VCaP (cell line): Measurements from ENCODE around the gene PPM1E.

ENCODE experiments used
- H3K27ac ChIP-seq: fragments of 450-650 bp; 2 replicates; pipeline ENCODE4 v1.5.1; 2017
- CTCF ChIP-seq: fragments of 450-650 bp; conservative IDR thresholded peaks from 2 replicates; pipeline ENCODE4 v1.5.1; 2017; ENCODE audit warnings: mild to moderate bottlenecking, moderate library complexity

PPM1E gene

GRCh38 chr17:58991718-58992331 lies 236.2 kb downstream of the PPM1E start:
- no peak overlapping the region for H3K27ac ChIP-seq
- no peak for TF ChIP-seq CTCF

DNA sequence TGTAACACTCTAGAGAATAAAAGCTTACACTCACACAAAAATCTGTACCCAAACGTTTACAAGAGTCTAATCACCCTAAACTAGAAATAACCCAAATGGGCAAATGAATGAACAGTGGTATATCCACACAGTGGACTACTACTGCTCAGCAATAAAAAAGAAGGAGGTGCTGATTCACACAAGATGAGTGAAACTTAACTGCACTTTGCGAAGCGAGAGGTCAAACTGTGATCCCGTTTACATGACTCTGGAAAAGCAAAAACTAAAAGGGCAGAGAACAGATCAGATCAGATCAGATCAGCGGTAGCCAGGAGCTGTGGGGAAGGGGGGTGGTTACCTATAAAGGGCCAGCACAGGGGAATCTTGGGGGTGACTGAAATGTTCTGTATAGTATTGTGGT lies 237.7 kb downstream of the PPM1E start:
- no peak overlapping the region for H3K27ac ChIP-seq

GRCh38 chr17:58995247-58995940 lies 239.7 kb downstream of the PPM1E start:
- no peak overlapping the region for H3K27ac ChIP-seq
- no peak for TF ChIP-seq CTCF

More for the DNA sequence above, 237.7 kb downstream of the PPM1E start:
- no peak for TF ChIP-seq CTCF

- no peak for TF ChIP-seq CTCF
- H3K27ac ChIP-seq, result no peak overlapping the region
Observed at GRCh38 chr17:58996968-58997367, 241.3 kb downstream of the PPM1E start.

DNA sequence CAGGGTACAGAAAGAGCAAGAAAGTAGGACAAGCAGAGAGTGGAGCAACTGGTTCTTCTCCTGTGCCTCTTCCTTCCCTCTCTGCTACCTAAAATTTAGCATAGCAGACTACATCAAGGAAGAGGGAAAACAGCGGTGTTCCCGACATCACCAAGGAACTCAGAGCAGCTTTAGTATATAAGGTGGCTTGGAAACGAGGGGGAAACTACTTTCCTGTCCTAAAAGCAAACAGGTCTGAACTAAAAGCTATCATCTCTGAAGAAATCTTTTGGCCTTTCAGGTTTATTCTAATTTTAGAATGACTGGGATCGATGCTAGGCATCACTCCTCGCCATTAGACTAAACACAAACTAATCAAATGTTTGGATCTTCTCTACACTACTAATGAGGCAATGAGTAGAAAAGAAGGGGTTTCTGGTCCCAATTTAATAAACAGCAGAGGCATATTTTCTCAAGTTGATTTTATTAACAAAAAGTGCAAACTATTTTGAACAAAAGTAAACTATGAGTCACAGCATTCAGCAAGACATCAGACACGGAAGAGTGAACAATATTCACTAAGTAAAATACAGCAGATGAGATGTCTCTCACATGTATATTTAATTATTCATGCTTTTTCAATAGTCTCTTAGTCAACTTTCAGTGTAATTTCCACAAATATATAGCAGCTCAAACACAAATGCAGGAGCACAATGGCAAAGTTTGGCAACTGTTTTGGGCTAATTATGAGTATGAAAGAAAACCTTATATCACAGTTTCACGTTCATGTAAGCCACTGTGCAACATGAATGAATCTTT lies 242.3 kb downstream of the PPM1E start:
- TF ChIP-seq CTCF, result no peak
- no peak overlapping the region for H3K27ac ChIP-seq

- H3K27ac ChIP-seq, result no peak overlapping the region
- TF ChIP-seq CTCF, result no peak
Observed at GRCh38 chr17:58998871-58999270, 243.2 kb downstream of the PPM1E start.

- TF ChIP-seq CTCF, result no peak
- no peak overlapping the region for H3K27ac ChIP-seq
Observed at GRCh38 chr17:58999500-58999899, 243.8 kb downstream of the PPM1E start.
